Hepatocyte (in vitro differentiated cells): ENCODE measurements around the gene HDHD2. TPM values are rescaled to one million over a fixed set of nuclear protein-coding genes. Genes with fewer than 3 reads are reported as not detected.

Experiments
- DNase-seq: peaks from one replicate; pipeline ENCODE4 v3.0.0-alpha.2; 2016; ENCODE audit warnings: low spot score
- H2AFZ ChIP-seq: fragments of 200-600 bp; sonication (generic); 2 replicates; pipeline ENCODE4 v1.6.0; 2016; ENCODE audit warnings: antibody characterized with exemption, mild to moderate bottlenecking
- H3K27ac ChIP-seq: fragments of 200-600 bp; sonication (generic); 2 replicates; pipeline ENCODE4 v1.5.1; 2016; ENCODE audit warnings: mild to moderate bottlenecking
- H3K27me3 ChIP-seq: fragments of 200-600 bp; sonication (generic); 2 replicates; pipeline ENCODE4 v1.6.1; 2016
- H3K36me3 ChIP-seq: fragments of 200-600 bp; sonication (generic); replicated peaks from 2 replicates; pipeline ENCODE4 v1.5.1; 2016; ENCODE audit warnings: low read depth; ENCODE audit not compliant: insufficient read depth
- H3K4me1 ChIP-seq: fragments of 200-600 bp; sonication (generic); 2 replicates; pipeline ENCODE4 v1.5.1; 2016; ENCODE audit warnings: mild to moderate bottlenecking, moderate library complexity; ENCODE audit not compliant: insufficient read depth
- H3K4me2 ChIP-seq: fragments of 200-600 bp; sonication (generic); 2 replicates; pipeline ENCODE4 v1.6.0; 2016
- H3K4me3 ChIP-seq: fragments of 200-600 bp; sonication (generic); 2 replicates; pipeline ENCODE4 v1.5.1; 2016; ENCODE audit warnings: mild to moderate bottlenecking
- H3K79me2 ChIP-seq: fragments of 200-600 bp; sonication (generic); 2 replicates; pipeline ENCODE4 v1.6.0; 2017; ENCODE audit warnings: mild to moderate bottlenecking
- H3K9me2 ChIP-seq: fragments of 200-600 bp; sonication (generic); replicated peaks from 2 replicates; pipeline ENCODE4 v1.6.0; 2017; ENCODE audit warnings: mild to moderate bottlenecking; ENCODE audit not compliant: insufficient read depth
- H3K9me3 ChIP-seq: fragments of 200-600 bp; sonication (generic); 2 replicates; pipeline ENCODE4 v1.5.1; 2016; ENCODE audit warnings: low read depth, mild to moderate bottlenecking
- H4K20me1 ChIP-seq: fragments of 200-600 bp; sonication (generic); 2 replicates; pipeline ENCODE4 v1.6.0; 2016; ENCODE audit warnings: mild to moderate bottlenecking; ENCODE audit not compliant: insufficient read depth, poor library complexity, severe bottlenecking
- EZH2 ChIP-seq: fragments of 200-600 bp; sonication (generic); IDR thresholded peaks from 2 replicates; pipeline ENCODE4 v1.6.1; 2016; ENCODE audit warnings: antibody characterized with exemption, mild to moderate bottlenecking, borderline replicate concordance
- EZH2phosphoT487 ChIP-seq: fragments of 200-600 bp; sonication (generic); IDR thresholded peaks from one replicate; pipeline ENCODE4 v1.6.1; 2018; ENCODE audit warnings: antibody characterized with exemption, mild to moderate bottlenecking, low read depth, moderate library complexity; ENCODE audit not compliant: unreplicated experiment, severe bottlenecking
- WGBS: methylation state at CpG from one replicate; pipeline ENCODE4 v1.1.6; 2016; ENCODE audit warnings: low lambda C conversion rate; ENCODE audit errors: missing lambda C conversion rate; 5-methylcytosine and 5-hydroxymethylcytosine counted together
- polyA plus RNA-seq: library from polyadenylated mRNA; unstranded; fragments of >200 nt; fragmentation: Nextera tagmentation; extraction: Ambion mirVana; gene quantifications from 2 replicates; pipeline ENCODE4 v1.2.1, GENCODE V29; 2016
- small RNA-seq: library from RNA; depleted of rRNA; stranded (forward); fragments of <200 nt; gene quantifications from one replicate; pipeline ENCODE3, GENCODE V24; 2014
- total RNA-seq: library from RNA; depleted of rRNA; stranded (reverse); fragments of >200 nt; gene quantifications from 2 replicates; pipeline ENCODE4 v1.2.3, GENCODE V29; 2014
- TF ChIP-seq, protein P1 (sequence below): fragments of 200-600 bp; sonication (generic); IDR thresholded peaks from 2 replicates; pipeline ENCODE4 v1.5.1; 2016; ENCODE audit warnings: antibody characterized with exemption, mild to moderate bottlenecking; ENCODE audit not compliant: poor library complexity

Gene HDHD2
- total and polyA plus RNA-seq, 2 experiments from 2014 or later, result 22.3 to 32.1 TPM

DNA sequence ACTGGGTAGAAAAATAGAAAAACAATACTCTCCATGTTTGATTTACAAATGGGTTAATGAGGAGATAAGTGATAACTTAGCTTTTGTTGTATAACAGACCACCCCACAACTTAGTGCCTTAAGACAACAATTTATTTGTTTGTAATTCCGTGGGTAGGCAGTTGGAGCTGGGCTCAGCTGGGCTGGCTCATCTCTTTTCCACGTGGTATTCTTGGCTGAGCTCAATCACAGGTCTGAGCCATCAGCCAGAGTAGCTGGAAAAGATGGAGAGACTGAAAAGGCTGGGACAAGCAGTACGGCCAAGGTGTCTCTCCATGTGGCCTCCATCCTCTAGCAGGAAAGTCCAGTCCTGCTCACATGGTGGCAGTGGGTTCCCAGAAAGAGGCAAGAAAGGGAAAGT, 82.7 kb downstream of the HDHD2 start:
- Histone ChIP-seq H3K9me3 (no peaks in the 10 kb centered on the region), H3K79me2 (no peaks in the 10 kb centered on the region), H3K9me2 (no peaks in the 10 kb centered on the region), H2AFZ (no peak overlapping the region), H4K20me1 (no peaks in the 10 kb centered on the region), H3K27ac (no peak overlapping the region), H3K4me1 (no peaks in the 10 kb centered on the region), H3K36me3 (no peaks in the 10 kb centered on the region), H3K4me3 (no peak overlapping the region), H3K4me2 (no peak overlapping the region), H3K27me3 (no peaks in the 10 kb centered on the region)
- 62% methylated on average over 3 of the region's 3 CpGs for WGBS
- no peak for TF ChIP-seq EZH2phosphoT487
- TF ChIP-seq, protein P1, sequence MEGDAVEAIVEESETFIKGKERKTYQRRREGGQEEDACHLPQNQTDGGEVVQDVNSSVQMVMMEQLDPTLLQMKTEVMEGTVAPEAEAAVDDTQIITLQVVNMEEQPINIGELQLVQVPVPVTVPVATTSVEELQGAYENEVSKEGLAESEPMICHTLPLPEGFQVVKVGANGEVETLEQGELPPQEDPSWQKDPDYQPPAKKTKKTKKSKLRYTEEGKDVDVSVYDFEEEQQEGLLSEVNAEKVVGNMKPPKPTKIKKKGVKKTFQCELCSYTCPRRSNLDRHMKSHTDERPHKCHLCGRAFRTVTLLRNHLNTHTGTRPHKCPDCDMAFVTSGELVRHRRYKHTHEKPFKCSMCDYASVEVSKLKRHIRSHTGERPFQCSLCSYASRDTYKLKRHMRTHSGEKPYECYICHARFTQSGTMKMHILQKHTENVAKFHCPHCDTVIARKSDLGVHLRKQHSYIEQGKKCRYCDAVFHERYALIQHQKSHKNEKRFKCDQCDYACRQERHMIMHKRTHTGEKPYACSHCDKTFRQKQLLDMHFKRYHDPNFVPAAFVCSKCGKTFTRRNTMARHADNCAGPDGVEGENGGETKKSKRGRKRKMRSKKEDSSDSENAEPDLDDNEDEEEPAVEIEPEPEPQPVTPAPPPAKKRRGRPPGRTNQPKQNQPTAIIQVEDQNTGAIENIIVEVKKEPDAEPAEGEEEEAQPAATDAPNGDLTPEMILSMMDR, result no peak
- TF ChIP-seq EZH2, result no peak
- DNase-seq, result no peak

DNA sequence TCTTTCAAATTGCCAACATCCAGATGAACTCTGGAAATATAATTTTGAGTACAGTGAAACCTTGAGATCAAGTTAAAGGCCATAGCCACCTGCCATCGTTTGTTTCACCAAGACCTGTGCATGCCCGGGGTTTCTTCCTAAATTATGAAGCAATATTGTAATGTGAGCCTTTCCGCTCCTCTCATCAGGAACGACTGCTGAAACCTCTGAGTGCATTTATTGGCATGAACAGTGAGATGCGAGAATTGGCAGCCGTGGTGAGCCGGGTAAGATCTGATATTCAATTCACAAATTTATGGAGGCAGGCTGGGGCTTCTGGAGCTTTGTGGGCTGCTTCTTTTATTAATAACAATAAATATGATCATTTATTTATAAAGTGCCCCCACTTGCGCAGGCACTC, 87.2 kb downstream of the HDHD2 start:
- WGBS, result 91% methylated on average over 8 of the region's 8 CpGs

DNA sequence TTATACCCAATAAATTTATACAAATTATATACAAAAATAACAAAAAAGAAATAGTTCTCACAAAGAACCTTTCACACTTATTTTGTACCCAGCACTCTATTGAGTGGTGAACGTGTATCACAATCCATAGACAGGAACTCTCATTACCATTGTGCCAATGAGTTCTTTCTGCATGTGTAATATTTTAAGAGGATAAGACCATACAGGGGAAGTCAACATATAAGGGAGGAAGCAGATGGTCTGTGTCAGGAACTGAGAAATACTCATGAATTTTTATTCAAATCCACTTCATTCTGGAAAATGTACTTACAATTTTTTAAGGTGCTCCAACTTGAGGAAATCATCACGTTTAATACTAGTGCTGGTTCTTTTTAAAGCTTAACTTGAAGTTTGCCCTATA, 87.8 kb downstream of the HDHD2 start:
- H3K27ac ChIP-seq, result no peak overlapping the region
- H3K79me2 ChIP-seq, result no peaks in the 10 kb centered on the region
- no peaks in the 10 kb centered on the region for H3K4me1 ChIP-seq
- no peaks in the 10 kb centered on the region for H3K9me3 ChIP-seq
- H4K20me1 ChIP-seq, result no peaks in the 10 kb centered on the region
- TF ChIP-seq EZH2phosphoT487 (no peak), EZH2 (no peak)
- TF ChIP-seq, protein P1, result no peak
- no peak overlapping the region for H3K4me2 ChIP-seq
- DNase-seq, result no peak
- 83% methylated on average over 2 of the region's 2 CpGs for WGBS
- no peaks in the 10 kb centered on the region for H3K27me3 ChIP-seq
- no peaks in the 10 kb centered on the region for H3K36me3 ChIP-seq
- H2AFZ ChIP-seq, result no peak overlapping the region
- H3K9me2 ChIP-seq, result no peaks in the 10 kb centered on the region
- H3K4me3 ChIP-seq, result no peak overlapping the region

More for the DNA sequence above, 87.2 kb downstream of the HDHD2 start:
- TF ChIP-seq EZH2, result no peak
- TF ChIP-seq, protein P1, result no peak
- TF ChIP-seq EZH2phosphoT487, result no peak
- Histone ChIP-seq H3K4me3 (no peak overlapping the region), H3K36me3 (no peaks in the 10 kb centered on the region), H3K9me2 (no peaks in the 10 kb centered on the region), H4K20me1 (no peaks in the 10 kb centered on the region), H3K9me3 (no peaks in the 10 kb centered on the region), H3K4me1 (no peaks in the 10 kb centered on the region), H3K27me3 (no peaks in the 10 kb centered on the region), H2AFZ (no peak overlapping the region), H3K4me2 (no peak overlapping the region), H3K79me2 (no peaks in the 10 kb centered on the region), H3K27ac (no peak overlapping the region)
- no peak for DNase-seq

Small RNA genes lying within 50 kb of the gene (small RNA-seq; reads per million reads assigned to genes)
- gene AC012254.4, result not detected

Other genes with a start within 250 kb of the HDHD2 start
- gene PIAS2, start 233.0 kb downstream of the HDHD2 start, total RNA-seq, result 25.1 and 30.7 TPM in 2 replicates
- 18.4 and 22.5 TPM in 2 replicates for gene PIAS2, start 233.0 kb downstream of the HDHD2 start, polyA plus RNA-seq
- gene KATNAL2, start 232.9 kb downstream of the HDHD2 start, total RNA-seq, result 2.4 and 4.4 TPM in 2 replicates
- 2.2 and 4.3 TPM in 2 replicates for gene KATNAL2, start 232.9 kb downstream of the HDHD2 start, polyA plus RNA-seq
- not detected in 2 replicates for gene ELOA2, start 114.9 kb downstream of the HDHD2 start, total RNA-seq
- gene ELOA2, start 114.9 kb downstream of the HDHD2 start, polyA plus RNA-seq, result 0.31 TPM in 1 of 2 replicates, not detected in the other
- 30.9 and 32.6 TPM in 2 replicates for gene IER3IP1, start 25.9 kb upstream of the HDHD2 start, total RNA-seq
- gene IER3IP1, start 25.9 kb upstream of the HDHD2 start, polyA plus RNA-seq, result 29.7 and 33.8 TPM in 2 replicates
- not detected in 2 replicates for gene SKOR2, start 101.2 kb upstream of the HDHD2 start, total RNA-seq
- not detected in 2 replicates for gene SKOR2, start 101.2 kb upstream of the HDHD2 start, polyA plus RNA-seq